ENCODE measurements around the gene SYT1.

Gene SYT1

GRCh38 chr12:79295572-79295971, 431.0 kb downstream of the SYT1 start:
- no peak for DNase-seq (ENCODE audit: low read depth)

GRCh38 chr12:79296133-79296532, 431.6 kb downstream of the SYT1 start:
- DNase-seq (ENCODE audit: low read depth) = no peak

GRCh38 chr12:79296871-79297270, 432.3 kb downstream of the SYT1 start:
- no peak for DNase-seq (ENCODE audit: low read depth)

- DNase-seq (ENCODE audit: low read depth) = no peak
Measured at GRCh38 chr12:79298506-79298905, 433.9 kb downstream of the SYT1 start.

- DNase-seq (ENCODE audit: low read depth) = no peak
Measured at GRCh38 chr12:79299447-79300198, 435.0 kb downstream of the SYT1 start.

- peak; percentile 32 for DNase-seq (ENCODE audit: low read depth)
Measured at GRCh38 chr12:79300199-79300568, 435.6 kb downstream of the SYT1 start.

- no peak for DNase-seq (ENCODE audit: low read depth)
Measured at GRCh38 chr12:79301181-79301580, 436.6 kb downstream of the SYT1 start.

GRCh38 chr12:79302162-79302814, 437.7 kb downstream of the SYT1 start:
- DNase-seq (ENCODE audit: low read depth) = no peak

- no peak for DNase-seq (ENCODE audit: low read depth)
Measured at GRCh38 chr12:79307340-79307739, 442.8 kb downstream of the SYT1 start.

- no peak for DNase-seq (ENCODE audit: low read depth)
Measured at GRCh38 chr12:79309039-79309438, 444.5 kb downstream of the SYT1 start.

- DNase-seq (ENCODE audit: low read depth) = no peak
Measured at GRCh38 chr12:79317179-79317847, 452.7 kb downstream of the SYT1 start.

GRCh38 chr12:79322905-79323304, 458.3 kb downstream of the SYT1 start:
- DNase-seq (ENCODE audit: low read depth) = no peak

- DNase-seq (ENCODE audit: low read depth) = no peak
Measured at GRCh38 chr12:79324571-79324970, 460.0 kb downstream of the SYT1 start.

- no peak for DNase-seq (ENCODE audit: low read depth)
Measured at GRCh38 chr12:79326222-79326621, 461.6 kb downstream of the SYT1 start.

GRCh38 chr12:79326663-79327062, 462.1 kb downstream of the SYT1 start:
- DNase-seq (ENCODE audit: low read depth) = no peak

GRCh38 chr12:79327465-79327864, 462.9 kb downstream of the SYT1 start:
- DNase-seq (ENCODE audit: low read depth) = no peak

- peak; percentile 19 for DNase-seq (ENCODE audit: low read depth)
Measured at GRCh38 chr12:79329933-79330332, 465.4 kb downstream of the SYT1 start.

- peak; percentile 20 for DNase-seq (ENCODE audit: low read depth)
Measured at GRCh38 chr12:79331870-79332269, 467.3 kb downstream of the SYT1 start.

GRCh38 chr12:79333144-79333543, 468.6 kb downstream of the SYT1 start:
- DNase-seq (ENCODE audit: low read depth) = no peak

- DNase-seq (ENCODE audit: low read depth) = no peak
Measured at GRCh38 chr12:79337662-79338290, 473.2 kb downstream of the SYT1 start.

- no peak for DNase-seq (ENCODE audit: low read depth)
Measured at GRCh38 chr12:79344855-79345847, 480.6 kb downstream of the SYT1 start.

GRCh38 chr12:79347866-79348265, 483.3 kb downstream of the SYT1 start:
- no peak for DNase-seq (ENCODE audit: low read depth)

Measured in non-pigmented ciliary epithelial cell (primary cell).